HG03342 (cell line): Measurements from ENCODE around the gene C11orf68.

Experiments used
- ATAC-seq: cut with Tn5 transposase; IDR thresholded peaks from one replicate; pipeline ENCODE4 v1.9.1; 2021; ENCODE audit warnings: mild to moderate bottlenecking, moderate library complexity; ENCODE audit not compliant: unreplicated experiment

Gene C11orf68

GRCh38 chr11:65891219-65892136 lies 27.4 kb downstream of the C11orf68 start:
- ATAC-seq: no peak

- peak; percentile 54 for ATAC-seq
Measured at GRCh38 chr11:65890324-65891218, 28.3 kb downstream of the C11orf68 start, which contains the start of gene CCDC85B. TSS of gene CCDC85B (plus strand) at chr11:65890673. CDS start at chr11:65890784, 111 bp downstream.

DNA sequence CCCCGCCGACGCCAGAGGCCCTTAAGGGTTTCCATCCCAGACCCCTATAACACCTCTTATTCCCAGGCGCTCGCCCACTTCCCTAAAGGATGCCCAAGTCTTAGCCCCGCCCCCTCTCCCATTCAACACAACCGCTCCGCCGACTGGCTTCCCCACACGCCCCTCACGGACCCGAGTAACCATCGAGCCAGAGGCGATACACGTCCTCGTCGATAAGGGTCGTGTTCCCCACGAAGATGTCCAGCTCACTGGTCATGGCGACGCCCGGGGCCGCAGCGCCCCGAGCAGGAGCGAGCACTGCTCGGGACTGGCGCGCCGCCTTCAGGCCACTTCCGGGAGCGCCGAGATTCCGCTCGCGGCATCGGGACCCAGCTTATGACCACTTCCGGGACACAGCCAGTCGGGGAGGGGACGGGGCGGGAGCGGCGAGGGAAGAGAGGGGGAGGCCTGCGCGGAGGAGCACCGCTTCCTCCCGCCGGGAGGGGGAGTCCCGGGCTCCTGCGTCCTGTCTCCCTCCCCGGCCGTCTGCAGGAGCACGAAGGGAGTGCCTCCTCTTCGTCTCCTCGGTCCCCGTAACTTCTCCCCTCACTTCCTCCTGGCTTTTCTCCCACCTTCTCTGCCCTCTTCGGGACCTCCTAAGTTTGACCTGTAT lies 30.6 kb downstream of the C11orf68 start, which contains the start of gene FIBP:
TSS of gene FIBP (minus strand) at position 309 of the 652 bp plus-strand sequence. CDS start at position 256, 53 bp downstream.
- ATAC-seq: peak; percentile 41

- ATAC-seq: no peak
Measured at GRCh38 chr11:65887723-65888162, 31.1 kb downstream of the C11orf68 start.

DNA sequence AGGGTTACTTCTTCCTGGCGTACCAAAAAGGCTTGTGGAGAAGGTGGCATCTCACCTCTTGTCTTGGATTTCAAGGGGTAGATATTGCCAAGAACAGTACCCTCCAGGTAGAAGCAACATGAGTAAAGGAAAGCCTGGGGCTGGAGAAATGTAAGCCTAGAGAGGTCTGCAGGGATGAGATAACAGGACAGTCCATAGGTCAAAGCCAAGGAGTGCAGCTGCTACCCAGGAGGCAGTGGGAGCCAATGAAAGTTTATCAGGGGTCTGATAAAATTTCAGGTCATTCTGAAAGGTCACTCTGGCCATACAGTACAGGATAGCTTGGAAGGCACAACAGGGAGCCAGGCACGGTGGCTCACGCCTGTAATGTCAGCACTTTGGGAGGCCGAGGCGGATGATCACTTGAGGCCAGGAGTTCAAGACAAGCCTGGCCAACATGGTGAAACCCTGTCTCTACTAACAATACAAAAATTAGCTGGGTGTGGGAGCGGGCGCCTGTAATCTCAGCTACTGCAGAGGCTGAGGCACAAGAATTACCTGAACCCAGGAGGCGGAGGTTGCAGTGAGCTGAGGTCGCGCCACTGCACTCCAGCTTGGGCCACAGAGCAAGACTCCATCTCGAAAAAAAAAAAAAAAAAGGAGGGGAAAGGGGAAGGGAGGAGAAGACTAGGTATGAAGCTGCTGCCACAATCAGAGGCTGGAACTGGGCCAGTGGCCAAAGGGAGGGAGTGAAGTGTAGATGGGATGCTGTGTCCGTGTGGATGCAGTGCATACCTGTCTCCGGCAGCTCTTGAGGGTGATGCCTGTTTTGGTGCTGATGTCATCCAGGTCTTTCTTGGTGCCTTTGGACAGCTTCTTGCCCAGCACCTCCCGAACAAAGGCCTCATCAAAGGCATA lies 31.8 kb downstream of the C11orf68 start:
- ATAC-seq: no peak

- no peak for ATAC-seq
Measured at GRCh38 chr11:65885808-65886536, 32.9 kb downstream of the C11orf68 start.

DNA sequence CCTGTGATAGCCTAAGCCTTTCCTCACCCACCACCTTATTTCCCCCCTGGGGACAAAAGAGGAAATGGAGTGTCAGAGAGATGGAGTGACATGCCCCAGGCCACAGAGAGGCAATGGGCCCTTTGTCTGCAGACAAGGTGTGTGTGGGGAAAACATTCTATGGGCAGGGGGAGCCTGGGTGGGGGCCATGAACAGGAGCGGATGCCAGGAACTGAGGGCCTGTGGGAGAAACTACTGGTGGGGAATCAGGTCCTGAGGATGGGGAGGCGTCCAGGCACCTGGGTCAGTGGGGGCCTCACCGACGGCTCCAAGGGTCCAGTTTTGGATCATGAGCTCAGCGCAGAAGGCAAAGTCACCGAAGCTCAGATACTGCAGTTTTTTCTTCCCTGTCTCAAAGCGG lies 33.6 kb downstream of the C11orf68 start:
- no peak for ATAC-seq

- no peak for ATAC-seq
Measured at GRCh38 chr11:65884716-65885092, 34.2 kb downstream of the C11orf68 start.

DNA sequence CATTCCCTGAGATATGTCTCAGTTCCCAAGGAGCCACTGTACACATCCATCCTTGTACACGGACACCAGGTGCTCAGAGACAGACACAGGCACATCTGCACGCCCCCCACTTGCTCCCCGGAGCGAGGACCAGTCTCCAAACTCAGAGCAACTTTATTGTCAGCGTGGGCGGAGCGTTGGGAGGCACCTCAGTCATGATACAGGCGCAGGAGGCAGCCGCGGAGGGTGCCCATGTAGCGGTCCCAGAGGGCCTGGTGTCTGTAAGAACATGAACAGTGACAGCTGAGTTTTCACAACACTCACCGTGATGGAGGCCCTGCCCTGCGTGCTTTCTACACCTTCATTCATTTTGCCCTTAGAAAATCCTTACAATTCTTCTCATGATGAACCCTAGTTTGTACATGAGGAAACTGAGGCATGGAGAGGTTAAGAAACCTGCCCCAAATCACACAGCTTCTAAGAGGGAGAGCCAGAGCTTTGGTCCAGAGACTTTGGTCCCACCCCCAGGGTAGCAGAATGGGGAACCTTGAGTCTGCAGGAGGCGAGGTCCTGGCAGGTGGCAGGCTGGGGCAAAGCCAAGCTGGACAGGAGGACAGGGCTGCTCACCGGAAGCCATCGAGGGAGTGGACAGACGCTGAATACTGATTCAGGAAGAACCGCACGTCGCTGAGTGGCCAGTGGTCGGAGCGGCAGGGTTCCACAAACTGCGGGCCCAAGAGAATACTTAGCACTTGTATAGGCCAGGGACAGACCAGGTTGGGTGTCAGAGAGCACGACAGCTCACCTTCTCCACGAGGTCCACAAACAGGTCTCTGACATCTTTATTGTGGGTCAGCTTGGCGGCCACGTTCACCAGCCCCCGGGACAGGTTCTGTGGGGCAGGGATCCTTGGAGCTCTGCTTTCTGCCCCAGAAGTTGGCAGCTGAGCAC lies 34.8 kb downstream of the C11orf68 start:
- no peak for ATAC-seq

DNA sequence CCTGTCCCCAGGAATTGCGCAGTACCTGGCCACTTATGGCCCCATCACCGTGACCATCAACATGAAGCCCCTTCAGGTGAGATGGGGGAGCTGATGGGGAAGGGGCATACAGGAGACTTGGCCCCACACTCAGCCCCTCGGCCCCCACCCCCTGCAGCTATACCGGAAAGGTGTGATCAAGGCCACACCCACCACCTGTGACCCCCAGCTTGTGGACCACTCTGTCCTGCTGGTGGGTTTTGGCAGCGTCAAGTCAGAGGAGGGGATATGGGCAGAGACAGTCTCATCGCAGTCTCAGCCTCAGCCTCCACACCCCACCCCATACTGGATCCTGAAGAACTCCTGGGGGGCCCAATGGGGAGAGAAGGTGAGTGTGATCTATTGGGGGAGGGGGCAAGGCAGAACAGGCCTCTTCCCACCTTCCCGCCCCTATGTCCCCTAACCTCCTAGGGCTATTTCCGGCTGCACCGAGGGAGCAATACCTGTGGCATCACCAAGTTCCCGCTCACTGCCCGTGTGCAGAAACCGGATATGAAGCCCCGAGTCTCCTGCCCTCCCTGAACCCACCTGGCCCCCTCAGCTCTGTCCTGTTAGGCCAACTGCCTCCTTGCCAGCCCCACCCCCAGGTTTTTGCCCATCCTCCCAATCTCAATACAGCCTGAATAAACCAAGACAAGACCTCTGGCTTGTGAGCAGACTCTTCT lies 35.7 kb downstream of the C11orf68 start:
- ATAC-seq: no peak

DNA sequence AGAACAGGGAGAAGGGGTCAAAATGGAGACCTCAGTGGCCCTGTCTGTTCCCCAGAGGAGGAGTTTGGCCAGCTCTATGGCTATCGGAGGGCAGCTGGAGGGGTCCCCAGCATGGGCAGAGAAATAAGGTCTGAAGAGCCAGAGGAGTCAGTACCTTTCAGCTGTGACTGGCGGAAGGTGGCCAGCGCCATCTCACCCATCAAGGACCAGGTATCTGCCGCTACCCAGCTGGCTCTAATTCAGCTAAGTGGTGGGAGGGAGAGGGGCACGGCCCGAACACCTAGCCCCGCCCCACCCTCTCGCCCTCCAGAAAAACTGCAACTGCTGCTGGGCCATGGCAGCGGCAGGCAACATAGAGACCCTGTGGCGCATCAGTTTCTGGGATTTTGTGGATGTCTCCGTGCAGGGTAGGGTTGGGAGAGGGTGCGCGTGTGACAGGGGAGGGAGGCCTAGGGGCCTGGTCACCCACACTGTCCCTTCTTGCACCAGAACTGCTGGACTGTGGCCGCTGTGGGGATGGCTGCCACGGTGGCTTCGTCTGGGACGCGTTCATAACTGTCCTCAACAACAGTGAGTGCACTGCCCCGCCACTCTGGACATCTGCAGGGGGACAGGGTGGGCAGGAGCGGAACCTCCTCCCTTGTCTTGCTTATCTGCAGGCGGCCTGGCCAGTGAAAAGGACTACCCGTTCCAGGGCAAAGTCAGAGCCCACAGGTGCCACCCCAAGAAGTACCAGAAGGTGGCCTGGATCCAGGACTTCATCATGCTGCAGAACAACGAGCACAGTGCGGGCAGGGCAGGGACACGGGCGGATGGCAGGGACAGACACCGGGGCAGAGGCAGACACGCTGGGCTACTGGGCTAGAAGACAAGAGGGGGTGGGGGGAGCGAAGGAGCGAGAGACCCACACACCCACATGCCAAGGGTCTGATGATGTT lies 36.5 kb downstream of the C11orf68 start:
- ATAC-seq: no peak

DNA sequence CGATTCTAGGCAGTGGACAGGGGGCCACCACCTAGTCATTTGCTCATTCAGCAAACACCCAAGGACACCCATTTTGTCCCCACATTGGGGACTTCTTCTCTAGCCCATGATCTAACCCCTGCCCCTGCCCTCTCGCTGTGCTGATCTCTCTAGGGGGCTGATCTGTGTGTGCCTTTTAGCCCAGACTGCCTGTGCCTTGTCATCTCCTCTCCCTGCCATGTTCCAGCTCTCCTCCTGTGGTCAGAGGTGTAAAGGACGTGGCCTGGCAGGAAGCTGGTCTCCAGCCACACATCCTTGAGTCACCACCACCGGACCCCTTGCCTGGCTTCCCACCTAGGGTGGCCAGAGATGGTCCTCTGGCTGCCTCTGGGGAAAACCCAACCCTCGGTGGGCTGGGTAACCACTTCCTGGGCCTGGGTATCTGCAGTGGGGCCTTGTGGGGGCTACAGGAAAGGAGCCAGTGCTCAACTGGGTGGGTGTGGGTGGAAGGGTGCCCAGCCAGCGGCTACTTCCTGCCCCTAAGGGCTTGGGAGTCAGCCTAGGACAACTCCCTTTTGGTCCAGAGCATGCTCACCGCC lies 37.9 kb downstream of the C11orf68 start:
- no peak for ATAC-seq

GRCh38 chr11:65880027-65880426 lies 38.8 kb downstream of the C11orf68 start:
- ATAC-seq: no peak

DNA sequence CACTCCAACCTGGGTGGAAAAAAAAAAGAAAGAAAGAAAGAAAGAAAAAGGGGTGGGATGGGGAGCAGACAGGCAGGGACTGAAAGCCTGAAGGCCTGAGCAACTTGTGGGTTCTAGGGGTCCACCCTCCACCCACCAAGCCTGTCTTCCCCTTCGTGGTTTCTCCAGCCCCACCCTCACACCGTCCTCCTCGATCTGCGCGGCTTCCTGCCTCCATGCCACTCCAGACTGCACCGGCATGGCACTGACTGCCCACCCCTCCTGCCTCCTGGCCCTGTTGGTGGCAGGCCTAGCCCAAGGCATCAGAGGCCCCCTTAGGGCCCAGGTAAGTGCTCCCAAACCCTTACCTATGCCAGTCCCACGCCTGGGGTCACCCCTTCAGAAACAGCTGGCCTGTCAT lies 39.2 kb downstream of the C11orf68 start, which contains the start of gene CTSW:
TSS of gene CTSW (plus strand) at position 221 of the 400 bp plus-strand sequence. CDS start at position 239, 18 bp downstream.
- ATAC-seq: no peak

DNA sequence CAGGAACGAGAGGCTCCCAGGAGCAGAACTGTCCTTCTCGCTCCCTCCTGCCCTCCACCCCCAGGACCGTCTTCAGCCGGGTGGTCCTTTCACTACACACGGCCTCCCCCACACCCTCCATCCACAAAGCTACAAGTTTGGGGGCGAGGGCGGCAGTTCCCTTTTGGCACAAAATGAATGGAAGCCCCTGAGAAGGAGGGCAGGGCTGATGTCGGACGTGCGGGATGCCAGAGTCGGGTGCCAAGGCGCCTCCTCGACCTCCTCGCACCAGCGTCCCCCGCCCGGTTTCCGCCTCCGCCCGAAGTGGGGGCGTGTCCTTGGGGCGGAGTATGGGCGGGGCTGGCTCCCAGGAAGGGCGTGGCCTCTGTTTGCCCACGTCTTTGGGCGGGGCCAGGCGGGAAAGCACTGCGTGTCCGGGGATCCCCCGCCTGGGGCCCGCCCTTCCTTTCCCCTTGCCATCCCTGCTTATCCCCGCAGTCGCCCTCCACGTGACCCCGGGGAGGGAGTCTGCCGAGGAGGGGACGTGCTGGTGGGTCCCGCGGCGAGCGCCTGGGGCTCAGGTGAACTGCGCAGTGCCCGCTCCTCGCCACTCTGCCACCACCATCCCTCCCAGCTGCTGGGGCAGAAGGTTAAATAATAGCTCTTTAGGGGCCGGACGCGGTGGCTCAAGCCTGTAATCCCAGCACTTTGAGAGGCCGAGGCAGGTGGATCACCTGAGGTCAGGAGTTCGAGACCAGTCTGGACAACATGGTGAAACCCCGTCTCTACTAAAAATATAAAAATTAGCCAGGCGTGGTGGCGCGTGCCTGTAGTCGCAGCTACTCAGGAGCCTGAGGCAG lies 45.3 kb downstream of the C11orf68 start:
- peak; percentile 75 for ATAC-seq
